Esophagus squamous epithelium (tissue), 5 donors: ENCODE measurements around the gene MICAL3. TPM values are rescaled to one million over a fixed set of nuclear protein-coding genes. Genes with fewer than 3 reads are reported as not detected.

ENCODE experiments used
- DNase-seq: peaks from one replicate; lab custom pipeline; 2025; lab: John Stamatoyannopoulos, UW
- H3K27ac ChIP-seq, 4 donors: fragments of 200-600 bp; sonication (generic); one replicate each; pipeline ENCODE4 v1.5.1; 2016 to 2019; ENCODE audit warnings: mild to moderate bottlenecking in 1 of 4
- H3K27me3 ChIP-seq, 4 donors: fragments of 200-600 bp; sonication (generic); 1 replicate in 3 of 4; 2 replicates in 1 of 4; pipeline versions ENCODE4 v1.5.1 to v1.6.0; 2017 to 2021; ENCODE audit warnings: antibody characterized with exemption in 1 of 4
- H3K36me3 ChIP-seq, 3 donors: fragments of 200-600 bp; sonication (generic); one replicate each; pipeline ENCODE4 v1.5.1; 2016 to 2019
- H3K4me1 ChIP-seq, 3 donors: fragments of 200-600 bp; sonication (generic); one replicate each; pipeline ENCODE4 v1.5.1; 2017 to 2019
- H3K4me3 ChIP-seq, 4 donors: fragments of 200-600 bp; sonication (generic); 1 replicate in 3 of 4; 2 replicates in 1 of 4; pipeline ENCODE4 v1.5.1; 2016 to 2019; ENCODE audit warnings: mild to moderate bottlenecking in 2 of 4, moderate library complexity in 1 of 4
- H3K9me3 ChIP-seq, 3 donors: fragments of 200-600 bp; sonication (generic); one replicate each; pipeline ENCODE4 v1.5.1; 2016 to 2019
- CTCF ChIP-seq, 6 experiments: fragments of 450-650 bp in 4 of 6; fragments of 200-600 bp in 2 of 6; sonication (generic) in 2 of 6; IDR thresholded peaks; one replicate each; pipeline ENCODE4 v1.5.1; 2016 to 2019; ENCODE audit warnings: antibody characterized with exemption in 6 of 6, mild to moderate bottlenecking in 4 of 6, moderate library complexity in 4 of 6
- POLR2A ChIP-seq, 4 donors: fragments of 450-650 bp; IDR thresholded peaks; one replicate each; pipeline ENCODE4 v1.6.1; 2017; ENCODE audit warnings: antibody characterized with exemption in 4 of 4, mild to moderate bottlenecking in 4 of 4, moderate library complexity in 3 of 4
- WGBS, 2 donors: methylation state at CpG; one replicate each; pipeline ENCODE4 v1.1.5; 2018; 5-methylcytosine and 5-hydroxymethylcytosine counted together
- intact Hi-C: fragments of 100-400 bp; cut with DNase I; formaldehyde crosslinking; loops from one replicate; pipeline ENCODE4 v1.15.0; 2022
- total RNA-seq, 4 donors: library from RNA; depleted of rRNA; stranded (reverse); fragments of >200 nt; gene quantifications; one replicate each; pipeline ENCODE4 v1.1.0, GENCODE V29; 2016
- donor health status: DM: yes; HTN: yes; CAD: no.

The MICAL3 gene
- total RNA-seq, 4 donors from 2014 or later: 11.2 to 30.9 (median 15.9) TPM

DNA sequence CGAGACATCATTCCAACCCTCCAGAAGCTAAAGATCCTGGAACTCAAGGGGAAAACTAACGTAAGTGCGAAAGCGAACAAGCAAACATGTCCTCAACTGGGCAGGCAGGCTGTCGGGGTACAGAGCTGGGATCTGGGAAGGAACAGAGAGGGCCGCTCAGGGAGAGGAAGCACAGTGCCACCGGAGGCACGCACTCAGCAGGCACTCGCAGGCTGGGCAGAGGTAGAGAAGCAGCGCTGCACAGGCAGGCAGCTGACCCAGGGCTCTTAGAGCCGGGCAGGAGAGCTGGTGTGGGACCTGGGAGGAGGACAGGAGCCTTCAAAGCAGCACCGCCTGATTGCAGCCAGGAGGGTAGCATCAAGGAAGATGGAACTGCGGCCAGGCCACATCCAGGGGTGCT is 62.2 kb downstream of the MICAL3 start:
- H3K27me3 ChIP-seq: no peaks in the 10 kb centered on the region
- WGBS, 2 donors: 93 to 98% methylated on average over 13 of the region's 13 CpGs
- H3K36me3 ChIP-seq: no peaks in the 10 kb centered on the region
- H3K9me3 ChIP-seq: no peaks in the 10 kb centered on the region
- TF ChIP-seq CTCF (IDR thresholded peaks at IDR 0.05): no peak
- no peak for TF ChIP-seq POLR2A (IDR thresholded peaks at IDR 0.05)
- H3K27ac ChIP-seq: no peak overlapping the region
- peaks cover 0 to 34% (median 6%) of the 10 kb centered on the region in 3 donors for H3K4me1 ChIP-seq
- DNase-seq: no peak
- intact Hi-C loops: no loop called here
- H3K4me3 ChIP-seq: no peak overlapping the region

- Histone ChIP-seq H3K9me3 (no peaks in the 10 kb centered on the region), H3K4me1 (peaks cover 0 to 29% (median 4%) of the 10 kb centered on the region in 3 donors), H3K36me3 (no peaks in the 10 kb centered on the region), H3K4me3 (no peak overlapping the region), H3K27me3 (no peaks in the 10 kb centered on the region), H3K27ac (no peak overlapping the region)
- no CpG with 5 or more reads among the region's 1 CpG for WGBS, 2 donors
- intact Hi-C loops: no loop called here
- TF ChIP-seq CTCF (IDR thresholded peaks at IDR 0.05) (no peak), POLR2A (IDR thresholded peaks at IDR 0.05) (no peak)
- DNase-seq: no peak
These were observed 63.0 kb downstream of the MICAL3 start for GRCh38 chr22:17961446-17961729.

DNA sequence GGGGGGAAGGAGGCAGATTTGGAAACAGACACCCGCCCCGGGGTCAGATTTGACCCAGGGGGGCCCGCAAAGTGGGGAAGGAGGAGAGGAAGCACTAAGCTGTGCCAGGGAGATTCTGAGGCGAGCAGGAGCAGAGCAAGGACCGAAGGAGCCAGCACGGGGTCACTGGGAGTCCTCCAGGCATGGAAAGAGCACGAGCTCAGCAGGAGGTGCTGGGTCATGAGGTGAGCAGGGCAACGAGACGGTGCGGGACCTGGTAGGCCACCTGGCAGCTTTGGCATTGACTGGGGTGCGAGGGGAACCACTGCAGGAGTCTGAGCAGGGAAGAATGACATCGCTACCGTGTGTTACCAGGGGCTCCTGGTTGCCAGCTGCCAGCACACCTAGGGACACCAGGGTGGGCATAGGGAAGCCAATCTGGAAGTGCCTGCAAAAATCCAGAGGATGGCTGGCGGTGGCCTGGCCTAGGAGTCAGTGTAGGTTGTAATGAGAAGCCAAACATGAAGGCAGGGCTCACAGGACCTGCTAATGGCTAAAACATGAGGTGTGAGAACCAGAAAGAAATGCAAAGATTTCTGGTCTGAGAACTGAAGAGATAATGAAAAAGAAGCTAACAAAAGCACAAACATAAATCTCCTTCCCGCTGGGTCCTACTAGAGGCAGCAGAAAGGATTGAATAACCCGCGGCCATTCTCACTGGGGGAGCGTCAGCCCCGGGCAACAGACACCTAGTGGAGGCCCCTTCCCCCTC is 63.5 kb downstream of the MICAL3 start:
- H3K27ac ChIP-seq: no peak overlapping the region
- no peaks in the 10 kb centered on the region for H3K27me3 ChIP-seq
- H3K9me3 ChIP-seq: no peaks in the 10 kb centered on the region
- DNase-seq: no peak
- no peaks in the 10 kb centered on the region for H3K36me3 ChIP-seq
- intact Hi-C loops: no loop called here
- WGBS, 2 donors: 92 to 95% methylated on average over 19 of the region's 19 CpGs
- peaks cover 0 to 23% (median 5%) of the 10 kb centered on the region in 3 donors for H3K4me1 ChIP-seq
- H3K4me3 ChIP-seq: no peak overlapping the region
- TF ChIP-seq POLR2A (IDR thresholded peaks at IDR 0.05) (no peak), CTCF (IDR thresholded peaks at IDR 0.05) (no peak)

DNA sequence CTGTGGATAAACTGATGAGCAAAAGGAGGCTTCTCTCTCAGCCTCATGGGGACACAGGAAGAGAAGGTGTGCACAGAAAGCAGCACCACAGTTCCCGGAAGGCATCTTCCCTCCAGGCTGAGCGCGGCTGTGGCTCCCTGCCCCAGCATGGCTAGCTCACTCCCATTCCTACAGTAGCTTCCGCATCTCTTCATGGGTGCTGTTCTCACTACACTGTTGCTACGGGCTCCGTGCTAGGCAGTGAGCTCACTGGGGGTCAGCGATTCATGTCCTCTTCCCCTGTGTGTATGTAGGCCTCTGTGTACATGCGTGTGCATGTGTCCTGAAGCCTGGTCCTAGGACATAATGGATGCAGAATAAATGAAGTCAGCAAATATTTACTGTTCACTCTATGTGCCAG is 64.3 kb downstream of the MICAL3 start:
- no peak for DNase-seq
- H3K9me3 ChIP-seq: no peaks in the 10 kb centered on the region
- H3K36me3 ChIP-seq: no peaks in the 10 kb centered on the region
- H3K4me3 ChIP-seq: no peak overlapping the region
- no peak overlapping the region for H3K27ac ChIP-seq
- TF ChIP-seq POLR2A (IDR thresholded peaks at IDR 0.05) (no peak), CTCF (IDR thresholded peaks at IDR 0.05) (no peak)
- intact Hi-C loops: no loop called here
- peaks cover 0 to 21% (median 8%) of the 10 kb centered on the region in 3 donors for H3K4me1 ChIP-seq
- H3K27me3 ChIP-seq: no peaks in the 10 kb centered on the region
- 93 to 97% methylated on average over 8 of the region's 8 CpGs for WGBS, 2 donors

DNA sequence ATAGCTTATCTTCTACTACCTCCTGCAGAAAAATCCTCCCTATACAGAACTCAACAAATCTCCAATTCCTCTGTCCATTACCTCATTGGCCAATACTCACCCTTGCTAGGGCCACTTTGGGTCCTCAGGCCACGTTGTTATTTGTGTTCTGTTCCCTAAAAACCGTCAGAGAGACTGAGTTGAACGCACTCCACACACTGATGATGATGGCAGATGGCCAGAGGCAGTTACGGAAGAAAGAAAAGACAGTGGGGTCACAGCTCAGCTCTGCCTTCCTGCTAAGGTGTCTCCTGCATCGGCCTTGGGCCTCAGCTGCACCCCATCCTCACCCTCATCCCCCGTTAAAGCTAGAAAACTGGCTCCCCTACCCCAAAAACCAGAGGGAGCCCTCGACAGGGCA is 66.2 kb downstream of the MICAL3 start:
- H3K27ac ChIP-seq: no peak overlapping the region
- no peak overlapping the region for H3K4me3 ChIP-seq
- H3K36me3 ChIP-seq: no peaks in the 10 kb centered on the region
- DNase-seq: no peak
- H3K27me3 ChIP-seq: no peaks in the 10 kb centered on the region
- no peaks in the 10 kb centered on the region for H3K9me3 ChIP-seq
- no peak for TF ChIP-seq POLR2A (IDR thresholded peaks at IDR 0.05)
- TF ChIP-seq CTCF (IDR thresholded peaks at IDR 0.05): no peak
- 82 to 95% methylated on average over 7 of the region's 7 CpGs for WGBS, 2 donors
- intact Hi-C loops: loop anchor here (10.0 kb wide), 1 partner anchor 123 kb away; no protein-coding TSS in a partner anchor
- H3K4me1 ChIP-seq: peaks cover 0 to 5% (median 4%) of the 10 kb centered on the region in 3 donors
